ENCODE results near the gene CUEDC1.

GRCh38 chr17:57911834-57912673, 43.2 kb downstream of the CUEDC1 start:
- no peak for TF ChIP-seq CTCF (conservative IDR thresholded peaks at IDR 0.05 in 1 of 2, IDR thresholded peaks at IDR 0.05 in 1 of 2; ENCODE audit: extremely low read depth in 1 of 2, insufficient read depth in 1 of 2, low read depth in 1 of 2, low read length in 2 of 2)
- no peak for TF ChIP-seq EZH2 (IDR thresholded peaks at IDR 0.05; ENCODE audit: borderline replicate concordance, low read length)
